Thyroid gland (tissue), 4 donors: ENCODE results near the gene SACM1L. TPM values are rescaled to one million over a fixed set of nuclear protein-coding genes. Genes with fewer than 3 reads are reported as not detected.

Experiments
- DNase-seq, 2 donors: peaks; one replicate each; pipeline ENCODE4 v3.0.0-alpha.2; 2019
- H3K27ac ChIP-seq, 3 donors: fragments of 200-600 bp; sonication (generic); 1 replicate in 2 of 3; 2 replicates in 1 of 3; pipeline ENCODE4 v1.5.1; 2016 to 2019; ENCODE audit warnings: mild to moderate bottlenecking in 1 of 3, moderate library complexity in 1 of 3
- H3K27me3 ChIP-seq: fragments of 200-600 bp; sonication (generic); one replicate; pipeline ENCODE4 v1.5.1; 2019
- H3K36me3 ChIP-seq, 2 donors: fragments of 200-600 bp; sonication (generic); one replicate each; pipeline ENCODE4 v1.5.1; 2016 to 2019
- H3K4me1 ChIP-seq, 2 donors: fragments of 200-600 bp; sonication (generic); one replicate each; pipeline ENCODE4 v1.5.1; 2017 to 2019
- H3K4me3 ChIP-seq, 3 donors: fragments of 200-600 bp; sonication (generic); replicated peaks in 1 of 3; 1 replicate in 2 of 3; 2 replicates in 1 of 3; pipeline ENCODE4 v1.5.1; 2016; ENCODE audit warnings: mild to moderate bottlenecking in 1 of 3
- H3K9me3 ChIP-seq: fragments of 200-600 bp; sonication (generic); one replicate; pipeline ENCODE4 v1.5.1; 2017
- CTCF ChIP-seq, 6 experiments: fragments of 200-600 bp in 3 of 6; fragments of 450-650 bp in 3 of 6; sonication (generic) in 3 of 6; IDR thresholded peaks; one replicate each; pipeline ENCODE4 v1.5.1; 2016 to 2019; ENCODE audit warnings: antibody characterized with exemption in 6 of 6, mild to moderate bottlenecking in 2 of 6, inconsistent platforms in 1 of 6, moderate library complexity in 1 of 6
- POLR2A ChIP-seq, 2 donors: fragments of 450-650 bp; IDR thresholded peaks; one replicate each; pipeline ENCODE4 v1.6.1; 2017; ENCODE audit warnings: antibody characterized with exemption in 2 of 2, mild to moderate bottlenecking in 2 of 2, moderate library complexity in 1 of 2
- WGBS, 2 donors: methylation state at CpG; one replicate each; pipeline ENCODE4 v1.1.5; 2017; 5-methylcytosine and 5-hydroxymethylcytosine counted together
- intact Hi-C: fragments of 100-400 bp; cut with DNase I; formaldehyde crosslinking; loops from one replicate; pipeline ENCODE4 v1.15.1; 2023
- total RNA-seq, 4 donors: library from RNA; depleted of rRNA; stranded (reverse); fragments of >200 nt; gene quantifications; one replicate each; pipeline ENCODE4 v1.2.3, GENCODE V29; 2016

Gene SACM1L
- total RNA-seq, 4 donors from 2014 or later = 87.0 to 161 (median 111) TPM

- Histone ChIP-seq H3K36me3 (no peaks in the 10 kb centered on the region), H3K27ac (no peak overlapping the region), H3K4me3 (no peak overlapping the region), H3K9me3 (no peaks in the 10 kb centered on the region), H3K4me1 (no peaks in the 10 kb centered on the region), H3K27me3 (no peaks in the 10 kb centered on the region)
- TF ChIP-seq POLR2A (IDR thresholded peaks at IDR 0.05) = no peak
- no peak for TF ChIP-seq CTCF (IDR thresholded peaks at IDR 0.05)
- intact Hi-C loops = no loop called here
- DNase-seq = no peak
- 51 to 65% methylated on average over 8 of the region's 8 CpGs for WGBS, 2 donors
Measured at GRCh38 chr3:45776611-45777010, 87.4 kb downstream of the SACM1L start.

- Histone ChIP-seq H3K27me3 (no peaks in the 10 kb centered on the region), H3K36me3 (no peaks in the 10 kb centered on the region), H3K4me1 (no peaks in the 10 kb centered on the region), H3K9me3 (no peaks in the 10 kb centered on the region), H3K4me3 (no peak overlapping the region), H3K27ac (no peak overlapping the region)
- DNase-seq = no peak
- 90 to 92% methylated on average over 7 to 8 of the region's 8 CpGs for WGBS, 2 donors
- TF ChIP-seq CTCF (IDR thresholded peaks at IDR 0.05) = no peak
- TF ChIP-seq POLR2A (IDR thresholded peaks at IDR 0.05) = no peak
- intact Hi-C loops = no loop called here
Measured at GRCh38 chr3:45777111-45777745, 88.0 kb downstream of the SACM1L start.

GRCh38 chr3:45777746-45778386, 88.7 kb downstream of the SACM1L start:
- H3K36me3 ChIP-seq = no peaks in the 10 kb centered on the region
- WGBS, 2 donors = 61 to 79% methylated on average over 9 of the region's 11 CpGs
- no peak for TF ChIP-seq CTCF (IDR thresholded peaks at IDR 0.05)
- TF ChIP-seq POLR2A (IDR thresholded peaks at IDR 0.05) = no peak
- no peaks in the 10 kb centered on the region for H3K9me3 ChIP-seq
- H3K27me3 ChIP-seq = no peaks in the 10 kb centered on the region
- intact Hi-C loops = no loop called here
- H3K4me3 ChIP-seq = no peak overlapping the region
- no peak for DNase-seq
- H3K4me1 ChIP-seq = no peaks in the 10 kb centered on the region
- no peak overlapping the region for H3K27ac ChIP-seq

- no peak for DNase-seq
- 84 to 91% methylated on average over 3 of the region's 3 CpGs for WGBS, 2 donors
- H3K4me1 ChIP-seq = no peaks in the 10 kb centered on the region
- no peaks in the 10 kb centered on the region for H3K9me3 ChIP-seq
- H3K36me3 ChIP-seq = no peaks in the 10 kb centered on the region
- intact Hi-C loops = no loop called here
- H3K27ac ChIP-seq = no peak overlapping the region
- TF ChIP-seq CTCF (IDR thresholded peaks at IDR 0.05) (no peak), POLR2A (IDR thresholded peaks at IDR 0.05) (no peak)
- no peak overlapping the region for H3K4me3 ChIP-seq
- H3K27me3 ChIP-seq = no peaks in the 10 kb centered on the region
Measured at GRCh38 chr3:45778761-45779201, 89.6 kb downstream of the SACM1L start.
